Urinary bladder (tissue), 2 donors: ENCODE results near the gene HTATSF1. TPM values are rescaled to one million over a fixed set of nuclear protein-coding genes. Genes with fewer than 3 reads are reported as not detected.

ENCODE experiments used
- polyA plus RNA-seq: library from polyadenylated mRNA; stranded (reverse); fragments of 200-250 nt; gene quantifications from one replicate; pipeline ENCODE4 v1.2.3, GENCODE V29; 2013
- small RNA-seq: library from RNA; depleted of rRNA; stranded (forward); fragments of <200 nt; gene quantifications from one replicate; pipeline ENCODE3, GENCODE V24; 2014
- total RNA-seq: library from RNA; depleted of rRNA; stranded (reverse); fragments of >200 nt; gene quantifications from one replicate; pipeline ENCODE4 v1.2.3, GENCODE V29; 2014
- donor health status: healthy.

Gene HTATSF1
- total and polyA plus RNA-seq, 2 donors, result 49.5 to 52.5 TPM

Small RNA genes lying within 50 kb of the gene (small RNA-seq; reads per million reads assigned to genes)
- 0.71 reads per million, percentile 63 among the genes with 10 or more reads in this experiment for gene MIR934

Other genes starting within 250 kb of the HTATSF1 start
- gene MAP7D3, start 246.2 kb upstream of the HTATSF1 start, total RNA-seq, result 15.9 TPM
- gene MAP7D3, start 246.2 kb upstream of the HTATSF1 start, polyA plus RNA-seq, result 10.8 TPM
- gene ADGRG4, start 196.6 kb upstream of the HTATSF1 start, total RNA-seq, result not detected
- 0.09 TPM for gene ADGRG4, start 196.6 kb upstream of the HTATSF1 start, polyA plus RNA-seq
- not detected for gene BRS3, start 9.6 kb upstream of the HTATSF1 start, total RNA-seq
- gene BRS3, start 9.6 kb upstream of the HTATSF1 start, polyA plus RNA-seq, result 0.10 TPM
- gene VGLL1, start 34.6 kb downstream of the HTATSF1 start, total RNA-seq, result 7.5 TPM
- 6.6 TPM for gene VGLL1, start 34.6 kb downstream of the HTATSF1 start, polyA plus RNA-seq
- not detected for gene CD40LG, start 150.6 kb downstream of the HTATSF1 start, total RNA-seq
- 0.58 TPM for gene CD40LG, start 150.6 kb downstream of the HTATSF1 start, polyA plus RNA-seq